Panc1 (cell line): Measurements from ENCODE around the gene MMAB. TPM values are rescaled to one million over a fixed set of nuclear protein-coding genes. Genes with fewer than 3 reads are reported as not detected.

Source experiments
- ATAC-seq: fragments of 200-7000 bp; cut with Tn5 transposase; 2 replicates; pipeline ENCODE4 v1.9.1; 2020; ENCODE audit warnings: mild to moderate bottlenecking, moderate library complexity
- Bru-seq: library from RNA; stranded (reverse); fragments of 400-500 nt; gene quantifications from one replicate; lab custom pipeline; 2021; lab: Mats Ljungman, UMichigan
- BruChase-seq, 2 experiments: library from RNA; stranded (reverse); fragments of 400-500 nt; gene quantifications; one replicate each; lab custom pipeline; 2021; lab: Mats Ljungman, UMichigan
- BruUV-seq: library from RNA; stranded (reverse); fragments of 400-500 nt; replicated peaks from 2 replicates; lab custom pipeline; 2021; lab: Mats Ljungman, UMichigan
- CTCF ChIA-PET: fragments of 300-600 bp; sonication (Branson Sonifier 250); formaldehyde crosslinking; loops from one replicate; lab custom pipeline; 2022; ENCODE audit warnings: antibody characterized with exemption; lab: Charles Lee
- POLR2A ChIA-PET: fragments of 300-600 bp; sonication (Branson Sonifier 250); formaldehyde crosslinking; loops from one replicate; lab custom pipeline; 2022; ENCODE audit warnings: antibody characterized with exemption; lab: Charles Lee
- DNase-seq: peaks from one replicate; pipeline ENCODE4 v3.0.0-alpha.2; 2010; ENCODE audit warnings: low read depth, low spot score
- H3K27ac ChIP-seq: 2 replicates; pipeline ENCODE4 v1.5.1; 2011; ENCODE audit warnings: mild to moderate bottlenecking, low read length, inconsistent platforms
- H3K27me3 ChIP-seq: fragments of 200-500 bp; sonication (Bioruptor generic); 2 replicates; pipeline ENCODE4 v1.6.0; 2014; ENCODE audit warnings: low read length, inconsistent platforms; ENCODE audit not compliant: control insufficient read depth, insufficient read depth
- H3K36me3 ChIP-seq: fragments of 200-500 bp; sonication (Bioruptor generic); 2 replicates; pipeline ENCODE4 v1.5.1; 2014; ENCODE audit warnings: inconsistent platforms, mild to moderate bottlenecking, low read length, moderate library complexity; ENCODE audit not compliant: control insufficient read depth, insufficient read depth
- H3K4me1 ChIP-seq: 2 replicates; pipeline ENCODE4 v1.5.1; 2011; ENCODE audit warnings: inconsistent platforms, mild to moderate bottlenecking, low read length, moderate library complexity; ENCODE audit not compliant: control insufficient read depth, insufficient read depth
- H3K4me3 ChIP-seq, 2 experiments: 2 replicates each; pipeline ENCODE4 v1.5.1; 2011 to 2012; ENCODE audit warnings: low read depth in 2 of 2, low read length in 2 of 2, mild to moderate bottlenecking in 2 of 2, inconsistent platforms in 1 of 2, moderate library complexity in 1 of 2
- H3K9me3 ChIP-seq: fragments of 200-500 bp; sonication (Bioruptor generic); 2 replicates; pipeline ENCODE4 v1.5.1; 2014; ENCODE audit warnings: low read depth, mild to moderate bottlenecking, inconsistent platforms, low read length, moderate library complexity; ENCODE audit not compliant: control insufficient read depth, insufficient read depth
- CTCF ChIP-seq: fragments of 450-650 bp; IDR thresholded peaks from 2 replicates; pipeline ENCODE4 v1.5.1; 2017; ENCODE audit warnings: mild to moderate bottlenecking
- POLR2AphosphoS5 ChIP-seq: IDR thresholded peaks from 2 replicates; pipeline ENCODE4 v1.6.1; 2012; ENCODE audit warnings: mild to moderate bottlenecking, low read depth, low read length, moderate library complexity
- REST ChIP-seq, 2 experiments: IDR thresholded peaks; 2 replicates each; pipeline ENCODE4 v1.6.1; 2011 to 2012; ENCODE audit warnings: low read depth in 2 of 2, control low read depth in 1 of 2, low read length in 1 of 2, mild to moderate bottlenecking in 1 of 2, moderate library complexity in 1 of 2; ENCODE audit not compliant: insufficient read depth in 1 of 2
- SIN3A ChIP-seq: IDR thresholded peaks from 2 replicates; pipeline ENCODE4 v1.6.1; 2012; ENCODE audit warnings: low read depth, mild to moderate bottlenecking, low read length, moderate library complexity, borderline replicate concordance; ENCODE audit not compliant: insufficient read depth
- TCF7L2 ChIP-seq: IDR thresholded peaks from 2 replicates; pipeline ENCODE4 v1.6.1; 2011; ENCODE audit warnings: mild to moderate bottlenecking, low read depth, low read length, inconsistent platforms
- in situ Hi-C: cut with HindIII; loops from 2 replicates; pipeline ENCODE4 v1.10.0; 2016; ENCODE audit warnings: low sequenced_read_pairs, low pct_unique_long_range_greater_than_20kb
- intact Hi-C: fragments of 100-400 bp; cut with micrococcal nuclease; formaldehyde crosslinking; loops from one replicate; pipeline ENCODE4 v1.10.0; 2022; ENCODE audit not compliant: unreplicated experiment
- long read RNA-seq: library from polyadenylated mRNA; unstranded; transcript quantifications from one replicate; pipeline ENCODE4 v2.0.0, GENCODE V29; 2021; ENCODE audit not compliant: unreplicated experiment
- polyA plus RNA-seq: library from polyadenylated mRNA; unstranded; fragments of >200 nt; gene quantifications from one replicate; pipeline ENCODE4 v1.2.1, GENCODE V29; 2012; ENCODE audit warnings: missing spikeins; ENCODE audit not compliant: insufficient read length
- total RNA-seq: library from RNA; stranded (reverse); gene quantifications from one replicate; pipeline ENCODE4 v1.2.1, GENCODE V29; 2021; ENCODE audit not compliant: unreplicated experiment

Gene MMAB
- 58.6 TPM for total RNA-seq
- polyA plus RNA-seq, result 41.3 TPM
- Bru-seq, nascent RNA, result percentile 62 among the genes with signal in this experiment
- percentile 62 among the genes with signal in this experiment for BruChase-seq, experiment 1, labeled RNA remaining after a 2-hour chase
- percentile 63 among the genes with signal in this experiment for BruChase-seq, experiment 2, labeled RNA remaining after a 6-hour chase
- long read RNA-seq, full-length matches to known transcripts, result 29 of 43 reads
- long read RNA-seq, partial matches to known transcripts, result 5 of 43 reads
- long read RNA-seq, other reads (novel, unspliced or antisense), result 9 of 43 reads

- no peaks in the 10 kb centered on the region for H3K9me3 ChIP-seq
- peak; percentile 99 for ATAC-seq
- intact Hi-C loops (no loop called here), in situ Hi-C loops (no loop called here)
- no TSS peak for BruUV-seq
- peak; percentile 96 for DNase-seq
- H3K4me1 ChIP-seq, result peaks cover 11% of the 10 kb centered on the region
- ChIA-PET POLR2A (interaction anchor here (0.7 kb wide), 1 partner anchor 1463 kb away, joined by 6 read pairs; no protein-coding TSS in a partner anchor), CTCF (no interaction called here)
- H3K36me3 ChIP-seq, result peaks cover 8% of the 10 kb centered on the region; the same call in 1 of the 2 replicates
- H3K27me3 ChIP-seq, result no peaks in the 10 kb centered on the region
- H3K27ac ChIP-seq, result peak within 1 kb of the TSS; percentile 88
- H3K4me3 ChIP-seq, result peak within 1 kb of the TSS; percentile 76 to 85
- peak; percentile 80; the same call in 1 of the 2 replicates for TF ChIP-seq SIN3A
- TF ChIP-seq POLR2AphosphoS5, result peak; percentile 57; the same call in 1 of the 2 replicates
- TF ChIP-seq REST (IDR thresholded peaks at IDR 0.05; ENCODE audit: insufficient read depth in 1 of 2, low read depth in 2 of 2, low read length in 1 of 2), result no peak
- TF ChIP-seq TCF7L2, result peak; percentile 54; the same call in 1 of the 2 replicates
Measured at GRCh38 chr12:109573029-109573913, at the start of gene MMAB, which contains the start of gene MVK. TSS of gene MMAB (minus strand) at chr12:109573504. CDS start at chr12:109573480, 24 bp downstream. TSS of gene MVK (plus strand) at chr12:109573794. CDS start at chr12:109574823, 1,029 bp downstream.

GRCh38 chr12:109621901-109622364 is 48.6 kb upstream of the MMAB start:
- DNase-seq (no peak), ATAC-seq (no peak)
- H3K36me3 ChIP-seq, result no peaks in the 10 kb centered on the region
- peaks cover 10% of the 10 kb centered on the region for H3K27me3 ChIP-seq
- intact Hi-C loops, result loop anchor here (10.0 kb wide), 1 partner anchor 93 kb away; the partner anchor contains the start of gene FAM222A
- no peak overlapping the region for H3K27ac ChIP-seq
- ChIA-PET CTCF (no interaction called here), POLR2A (no interaction called here)
- in situ Hi-C loops, result no loop called here
- H3K4me3 ChIP-seq, result no peak overlapping the region
- no peaks in the 10 kb centered on the region for H3K9me3 ChIP-seq
- no peaks in the 10 kb centered on the region for H3K4me1 ChIP-seq
- BruUV-seq, result no TSS peak
- TF ChIP-seq TCF7L2, result no peak
- no peak for TF ChIP-seq SIN3A
- TF ChIP-seq REST (IDR thresholded peaks at IDR 0.05; ENCODE audit: insufficient read depth in 1 of 2, low read depth in 2 of 2, low read length in 1 of 2), result no peak
- no peak for TF ChIP-seq POLR2AphosphoS5
- TF ChIP-seq CTCF, result no peak
